ENCODE results near the gene CDYL.

CDYL gene

GRCh38 chr6:4781426-4781825 lies 5.2 kb downstream of the CDYL start:
- H3K27me3 ChIP-seq (ENCODE audit: insufficient read depth, poor library complexity, severe bottlenecking), result no peaks in the 10 kb centered on the region
- peaks cover 9% of the 10 kb centered on the region for H3K9me3 ChIP-seq (ENCODE audit: severe bottlenecking)
- H3K27ac ChIP-seq (ENCODE audit: poor library complexity, severe bottlenecking), result no peak overlapping the region
- 0 out of 2 replicates have a peak, but pooled peaks cover 3% of the 10 kb centered on the region for H3K36me3 ChIP-seq (ENCODE audit: low read depth)
- no peak for TF ChIP-seq CTCF (IDR thresholded peaks at IDR 0.05; ENCODE audit: poor library complexity, severe bottlenecking)
- H3K4me3 ChIP-seq (ENCODE audit: severe bottlenecking), result no peak overlapping the region
- no peak for ATAC-seq (ENCODE audit: low read depth)
- peaks cover 5% of the 10 kb centered on the region for H3K4me1 ChIP-seq (ENCODE audit: insufficient read depth, poor library complexity, severe bottlenecking)
- no peak for DNase-seq (ENCODE audit: low spot score)

- Histone ChIP-seq H3K4me3 (ENCODE audit: severe bottlenecking) (no peak overlapping the region), H3K9me3 (ENCODE audit: severe bottlenecking) (peaks cover 9% of the 10 kb centered on the region), H3K27me3 (ENCODE audit: insufficient read depth, poor library complexity, severe bottlenecking) (no peaks in the 10 kb centered on the region), H3K27ac (ENCODE audit: poor library complexity, severe bottlenecking) (no peak overlapping the region), H3K4me1 (ENCODE audit: insufficient read depth, poor library complexity, severe bottlenecking) (peaks cover 5% of the 10 kb centered on the region), H3K36me3 (ENCODE audit: low read depth) (0 out of 2 replicates have a peak, but pooled peaks cover 3% of the 10 kb centered on the region)
- DNase-seq (ENCODE audit: low spot score), result no peak
- no peak for TF ChIP-seq CTCF (IDR thresholded peaks at IDR 0.05; ENCODE audit: poor library complexity, severe bottlenecking)
- ATAC-seq (ENCODE audit: low read depth), result no peak
Observed at GRCh38 chr6:4781967-4782575, 5.9 kb downstream of the CDYL start.

- Histone ChIP-seq H3K27ac (ENCODE audit: poor library complexity, severe bottlenecking) (no peak overlapping the region), H3K36me3 (ENCODE audit: low read depth) (0 out of 2 replicates have a peak, but pooled peaks cover 3% of the 10 kb centered on the region), H3K4me3 (ENCODE audit: severe bottlenecking) (no peak overlapping the region), H3K27me3 (ENCODE audit: insufficient read depth, poor library complexity, severe bottlenecking) (no peaks in the 10 kb centered on the region), H3K4me1 (ENCODE audit: insufficient read depth, poor library complexity, severe bottlenecking) (no peaks in the 10 kb centered on the region), H3K9me3 (ENCODE audit: severe bottlenecking) (no peaks in the 10 kb centered on the region)
- no peak for TF ChIP-seq CTCF (IDR thresholded peaks at IDR 0.05; ENCODE audit: poor library complexity, severe bottlenecking)
- DNase-seq (ENCODE audit: low spot score) (no peak), ATAC-seq (ENCODE audit: low read depth) (no peak)
Observed at GRCh38 chr6:4786996-4787395, 10.8 kb downstream of the CDYL start.

GRCh38 chr6:4788482-4788881 lies 12.3 kb downstream of the CDYL start:
- Histone ChIP-seq H3K9me3 (ENCODE audit: severe bottlenecking) (no peaks in the 10 kb centered on the region), H3K27me3 (ENCODE audit: insufficient read depth, poor library complexity, severe bottlenecking) (no peaks in the 10 kb centered on the region), H3K27ac (ENCODE audit: poor library complexity, severe bottlenecking) (no peak overlapping the region), H3K4me3 (ENCODE audit: severe bottlenecking) (no peak overlapping the region), H3K4me1 (ENCODE audit: insufficient read depth, poor library complexity, severe bottlenecking) (no peaks in the 10 kb centered on the region), H3K36me3 (ENCODE audit: low read depth) (0 out of 2 replicates have a peak, but pooled peaks cover 3% of the 10 kb centered on the region)
- no peak for DNase-seq (ENCODE audit: low spot score)
- ATAC-seq (ENCODE audit: low read depth), result no peak
- TF ChIP-seq CTCF (IDR thresholded peaks at IDR 0.05; ENCODE audit: poor library complexity, severe bottlenecking), result no peak

GRCh38 chr6:4788953-4789584 lies 12.9 kb downstream of the CDYL start:
- Histone ChIP-seq H3K4me1 (ENCODE audit: insufficient read depth, poor library complexity, severe bottlenecking) (no peaks in the 10 kb centered on the region), H3K36me3 (ENCODE audit: low read depth) (0 out of 2 replicates have a peak, but pooled peaks cover 3% of the 10 kb centered on the region), H3K27me3 (ENCODE audit: insufficient read depth, poor library complexity, severe bottlenecking) (no peaks in the 10 kb centered on the region), H3K4me3 (ENCODE audit: severe bottlenecking) (no peak overlapping the region), H3K9me3 (ENCODE audit: severe bottlenecking) (no peaks in the 10 kb centered on the region), H3K27ac (ENCODE audit: poor library complexity, severe bottlenecking) (no peak overlapping the region)
- no peak for TF ChIP-seq CTCF (IDR thresholded peaks at IDR 0.05; ENCODE audit: poor library complexity, severe bottlenecking)
- ATAC-seq (ENCODE audit: low read depth) (no peak), DNase-seq (ENCODE audit: low spot score) (no peak)
